Ecto neural progenitor cell (in vitro differentiated cells): ENCODE results near the gene RIPK4.

Experiments used
- DNase-seq: peaks from one replicate; pipeline ENCODE4 v3.0.0-alpha.2; 2018; ENCODE audit warnings: low spot score

The RIPK4 gene

GRCh38 chr21:41768437-41769042 is 1.7 kb upstream of the RIPK4 start:
- peak; percentile 63 for DNase-seq

DNA sequence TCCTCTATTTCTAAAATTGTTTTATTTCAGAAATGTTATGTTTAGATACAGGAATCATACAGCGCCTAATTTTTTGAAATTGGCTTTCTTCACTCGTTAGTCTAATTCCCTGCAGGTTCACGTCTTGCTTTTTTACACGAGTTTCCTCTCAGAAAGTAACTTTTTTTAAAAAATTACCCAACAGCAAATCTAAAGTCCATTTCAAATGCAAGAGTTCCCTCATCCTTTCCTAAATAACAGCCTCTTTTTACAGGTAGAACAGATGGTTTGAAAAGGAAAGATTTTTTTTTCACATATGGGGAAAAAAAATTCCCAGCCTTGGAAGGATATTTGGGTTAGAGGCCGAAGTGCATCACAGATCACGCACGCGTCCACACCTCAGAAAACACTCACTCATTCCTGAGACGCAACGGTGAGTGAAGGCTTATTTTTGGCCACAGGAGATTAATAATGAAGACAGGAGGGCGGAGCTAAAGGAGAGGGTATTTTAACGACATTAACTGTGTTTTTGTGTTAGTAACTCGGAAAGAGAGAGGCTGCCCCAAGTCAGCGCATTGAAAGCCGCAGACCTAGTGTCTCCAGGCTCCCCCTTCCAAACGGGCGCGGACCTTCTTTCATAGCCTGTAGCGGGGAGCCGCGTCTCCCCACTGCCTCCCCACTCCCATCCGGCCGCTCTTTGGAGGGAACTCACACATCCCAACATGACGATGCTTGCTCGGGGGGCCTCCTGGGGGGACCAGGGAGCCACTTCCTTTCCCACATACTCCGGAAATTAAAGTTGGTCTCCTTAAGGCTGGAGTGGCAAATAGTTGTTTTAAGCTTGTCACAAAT is 969 bp upstream of the RIPK4 start:
- peak; percentile 52 for DNase-seq

GRCh38 chr21:41765973-41766882 is 624 bp downstream of the RIPK4 start:
- DNase-seq, result peak; percentile 58

DNA sequence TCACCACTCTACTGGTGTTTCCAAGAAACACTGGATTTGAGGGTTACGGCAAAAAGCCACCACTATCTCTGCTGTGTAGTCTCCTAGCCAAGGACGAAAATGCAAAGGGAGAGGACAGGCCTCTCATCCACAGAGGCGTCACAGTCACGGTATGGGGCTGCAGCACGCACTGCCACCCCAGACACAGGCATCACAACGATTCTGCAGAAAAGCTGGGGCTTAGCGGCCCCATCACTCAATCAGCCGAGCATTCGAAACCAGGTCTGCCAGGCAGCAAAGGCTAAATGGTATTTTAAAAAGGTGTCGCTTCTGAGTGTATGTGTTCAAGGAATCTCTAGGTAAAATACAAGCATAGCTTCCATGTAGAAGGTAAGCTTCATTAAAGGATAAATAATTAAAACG is 1.4 kb downstream of the RIPK4 start:
- DNase-seq, result peak; percentile 43

GRCh38 chr21:41764558-41765419 is 2.1 kb downstream of the RIPK4 start:
- DNase-seq, result no peak

- DNase-seq, result peak; percentile 50
Measured at GRCh38 chr21:41763996-41764395, 2.9 kb downstream of the RIPK4 start.

GRCh38 chr21:41763398-41763931 is 3.4 kb downstream of the RIPK4 start:
- peak; percentile 55 for DNase-seq

GRCh38 chr21:41762753-41763152 is 4.1 kb downstream of the RIPK4 start:
- DNase-seq, result peak; percentile 47

DNA sequence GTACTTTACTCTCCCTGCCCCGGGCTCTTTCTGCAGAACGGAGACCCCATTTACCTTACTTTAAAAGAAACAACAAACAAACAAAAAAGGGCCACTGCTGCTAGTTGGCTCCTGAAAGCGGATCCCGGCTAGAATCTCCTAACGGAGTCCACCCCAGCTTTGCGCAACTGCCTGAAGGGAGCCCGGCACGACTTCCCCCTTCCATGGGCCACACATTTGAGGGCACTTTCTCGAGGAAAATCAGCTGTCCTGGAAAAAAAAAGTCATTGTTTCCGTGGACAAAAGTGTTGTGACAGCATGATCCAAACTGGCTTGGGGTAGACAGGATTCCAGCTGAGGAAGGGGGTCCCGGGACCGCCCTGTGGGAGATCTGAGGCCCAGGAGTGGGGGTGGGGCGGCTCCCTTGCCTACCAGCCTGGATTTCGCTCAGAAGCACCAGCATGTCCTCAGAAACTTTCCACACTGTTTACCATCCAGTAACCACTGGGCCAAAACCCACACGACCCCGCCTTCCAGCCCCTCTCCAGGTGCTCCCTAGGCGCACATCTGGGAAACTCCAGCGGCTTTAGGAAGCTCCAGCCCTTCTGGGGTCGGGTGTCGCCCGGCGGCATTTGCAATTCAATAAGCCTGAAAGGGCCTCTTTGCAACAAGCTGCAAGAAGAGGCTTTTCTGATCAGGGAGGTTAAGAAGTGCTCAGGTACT is 4.8 kb downstream of the RIPK4 start:
- DNase-seq, result peak; percentile 81

GRCh38 chr21:41761211-41761933 is 5.5 kb downstream of the RIPK4 start:
- peak; percentile 66 for DNase-seq

DNA sequence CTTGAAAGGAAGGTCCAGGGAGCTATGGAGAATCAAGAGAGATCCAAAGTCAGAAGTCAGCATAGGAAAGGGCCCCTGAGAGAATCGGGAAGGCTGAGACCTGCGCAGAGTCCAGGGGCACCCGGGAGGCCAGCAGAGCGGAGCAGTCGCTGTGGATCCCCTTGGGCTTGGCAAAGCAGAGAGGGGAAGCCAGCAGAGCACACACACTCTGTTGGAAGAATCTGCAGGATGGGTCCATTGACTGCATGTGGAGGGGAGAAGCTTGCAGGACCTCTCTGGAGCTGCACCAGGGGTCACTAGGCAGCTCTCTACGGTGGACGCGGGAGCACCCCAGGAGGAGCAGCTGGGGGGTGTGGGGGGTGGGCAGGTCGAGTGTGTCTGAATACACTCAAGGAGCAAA is 6.4 kb downstream of the RIPK4 start:
- peak; percentile 42 for DNase-seq

DNA sequence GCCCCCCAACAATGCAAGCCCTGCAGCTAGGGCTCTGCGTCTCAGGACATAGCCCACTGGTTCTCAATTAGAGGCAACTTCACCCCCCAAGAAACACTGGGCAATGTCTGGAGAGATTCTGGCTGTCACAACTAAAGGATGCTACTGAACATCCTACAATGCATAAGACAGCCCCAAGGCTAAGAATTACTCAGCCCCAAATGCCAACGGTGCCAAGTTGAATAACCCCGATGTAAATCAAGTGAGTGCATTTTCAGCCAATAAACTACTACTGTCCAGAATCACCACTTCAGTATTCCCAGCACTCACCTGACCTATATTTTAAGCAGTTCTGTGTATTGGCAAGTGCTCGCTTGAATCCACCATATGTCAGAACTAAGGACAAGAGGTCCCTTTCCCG is 6.9 kb downstream of the RIPK4 start:
- DNase-seq, result no peak

- peak; percentile 54 for DNase-seq
Measured at GRCh38 chr21:41759214-41759840, 7.5 kb downstream of the RIPK4 start.

- DNase-seq, result no peak
Measured at GRCh38 chr21:41758550-41758949, 8.3 kb downstream of the RIPK4 start.

- peak; percentile 44 for DNase-seq
Measured at GRCh38 chr21:41755934-41756773, 10.7 kb downstream of the RIPK4 start.

DNA sequence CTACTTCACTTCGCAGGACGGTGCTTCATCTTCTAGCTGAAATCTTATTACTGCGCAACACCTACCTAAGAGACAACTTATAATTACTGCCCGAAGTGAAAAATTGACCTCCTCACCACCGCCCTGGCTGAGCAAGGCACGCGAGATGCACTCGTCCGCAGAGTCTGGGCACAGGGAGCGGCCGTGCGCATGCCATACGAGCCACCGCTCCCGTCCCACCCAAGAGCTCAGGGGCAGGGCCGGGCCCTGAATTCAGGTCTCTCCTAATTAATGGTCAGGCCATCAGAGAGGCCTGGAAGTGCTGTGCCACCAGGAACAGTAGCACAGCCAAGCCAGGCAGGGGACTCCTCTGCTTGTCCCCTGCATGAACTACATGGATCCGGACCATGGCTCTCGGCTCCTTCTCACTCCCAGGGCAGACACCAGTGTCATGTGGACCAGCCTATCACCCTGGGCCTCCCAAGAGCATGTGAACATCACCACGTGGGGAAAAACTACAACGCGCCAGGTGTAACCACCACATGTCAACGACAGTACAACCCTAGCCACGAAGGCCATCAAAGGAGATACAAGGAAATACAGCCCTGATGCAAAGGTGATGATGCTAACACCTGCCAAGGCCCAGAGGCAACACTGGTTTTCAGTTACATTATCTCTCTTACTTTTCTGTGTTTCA is 11.5 kb downstream of the RIPK4 start:
- DNase-seq, result peak; percentile 44

DNA sequence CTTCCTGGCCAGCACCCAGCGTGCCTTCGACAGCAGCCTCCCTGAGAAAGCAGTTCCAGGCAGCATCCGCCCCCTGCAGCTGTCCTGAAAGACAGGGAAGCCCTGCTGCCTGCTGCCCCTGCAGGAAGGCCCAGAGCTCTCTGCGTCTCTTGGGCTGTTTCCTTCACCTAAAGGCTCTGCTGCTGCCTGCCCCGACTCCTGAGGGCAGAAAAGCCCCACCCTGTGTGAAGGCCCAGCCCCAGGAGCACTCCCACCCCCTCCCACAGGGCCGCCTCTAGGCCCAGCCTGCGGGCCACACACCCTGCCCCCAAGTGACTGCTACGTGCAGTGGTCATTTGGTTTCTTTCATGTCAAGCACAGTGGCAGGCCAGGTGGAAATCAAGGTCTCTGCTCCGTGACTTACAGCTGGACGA is 12.4 kb downstream of the RIPK4 start:
- peak; percentile 60 for DNase-seq
